ENCODE data around the gene HDHD3.
"Not testable (repeated sequence)": the region's sequence is repeated elsewhere in the genome, so short reads cannot be mapped to it uniquely, and the experiment has no call there.

HDHD3 gene

GRCh38 chr9:113368982-113369854, 7.6 kb downstream of the HDHD3 start:
- no peak for DNase-seq (ENCODE audit: low spot score)
- TF ChIP-seq CTCF (IDR thresholded peaks at IDR 0.05; ENCODE audit: extremely low read depth, missing control alignments) = no peak

- no peak for TF ChIP-seq CTCF (IDR thresholded peaks at IDR 0.05; ENCODE audit: extremely low read depth, missing control alignments)
- no peak for DNase-seq (ENCODE audit: low spot score)
Measured at GRCh38 chr9:113368348-113368981, 8.3 kb downstream of the HDHD3 start.

GRCh38 chr9:113365652-113366051, 11.1 kb downstream of the HDHD3 start:
- DNase-seq (ENCODE audit: low spot score) = not testable (repeated sequence)

GRCh38 chr9:113364951-113365350, 11.8 kb downstream of the HDHD3 start:
- DNase-seq (ENCODE audit: low spot score) = no peak
- TF ChIP-seq CTCF (IDR thresholded peaks at IDR 0.05; ENCODE audit: extremely low read depth, missing control alignments) = no peak

GRCh38 chr9:113363336-113363735, 13.4 kb downstream of the HDHD3 start:
- no peak for TF ChIP-seq CTCF (IDR thresholded peaks at IDR 0.05; ENCODE audit: extremely low read depth, missing control alignments)
- DNase-seq (ENCODE audit: low spot score) = no peak

- DNase-seq (ENCODE audit: low spot score) = no peak
- TF ChIP-seq CTCF (IDR thresholded peaks at IDR 0.05; ENCODE audit: extremely low read depth, missing control alignments) = no peak
Measured at GRCh38 chr9:113361304-113362018, 15.3 kb downstream of the HDHD3 start.

GRCh38 chr9:113360242-113360842, 16.4 kb downstream of the HDHD3 start:
- TF ChIP-seq CTCF (IDR thresholded peaks at IDR 0.05; ENCODE audit: extremely low read depth, missing control alignments) = no peak
- no peak for DNase-seq (ENCODE audit: low spot score)

Measured in GM20000 (cell line).